ENCODE data around the gene EFCAB12.

GRCh38 chr3:129389572-129389937 lies 38.9 kb downstream of the EFCAB12 start:
- TF ChIP-seq EZH2 (IDR thresholded peaks at IDR 0.05; ENCODE audit: borderline replicate concordance, low read depth, low read length, severe bottlenecking) (no peak), CTCF (IDR thresholded peaks at IDR 0.05; ENCODE audit: borderline replicate concordance, extremely low read depth, low read length, poor library complexity, severe bottlenecking) (no peak)
